HepG2 (cell line): Measurements from ENCODE around the gene FAM3A. TPM values are rescaled to one million over a fixed set of nuclear protein-coding genes. Genes with fewer than 3 reads are reported as not detected.

Experiments used
- EP300 ChIP-seq, 3 experiments: sonication (generic) in 1 of 3; formaldehyde crosslinking in 1 of 3; IDR thresholded peaks; 2 replicates each; pipeline versions ENCODE4 v1.5.1 to v1.6.1; 2011 to 2020; ENCODE audit warnings: low read depth in 2 of 3, low read length in 2 of 3, borderline replicate concordance in 1 of 3, improper control_type of control experiment in 1 of 3, mild to moderate bottlenecking in 1 of 3, missing genetic modification reagents in 1 of 3, moderate library complexity in 1 of 3
- HOXA5 ChIP-seq: sonication (generic); formaldehyde crosslinking; IDR thresholded peaks from 2 replicates; pipeline ENCODE4 v1.4.0; 2020; ENCODE audit warnings: missing genetic modification reagents
- MXI1 ChIP-seq: IDR thresholded peaks from 3 replicates; pipeline ENCODE4 v1.6.1; 2012; ENCODE audit warnings: low read depth, low read length, inconsistent platforms, borderline replicate concordance
- PBX2 ChIP-seq: IDR thresholded peaks from 2 replicates; pipeline ENCODE4 v1.6.1; 2016; ENCODE audit warnings: control low read depth
- SALL1 ChIP-seq: sonication (generic); formaldehyde crosslinking; IDR thresholded peaks from 2 replicates; pipeline ENCODE4 v1.8.0; 2022; ENCODE audit warnings: mild to moderate bottlenecking, missing genetic modification reagents
- TFAP4 ChIP-seq: sonication (generic); IDR thresholded peaks from 2 replicates; pipeline ENCODE4 v1.6.1; 2016; ENCODE audit warnings: low read depth, borderline replicate concordance
- ZFY ChIP-seq: sonication (generic); formaldehyde crosslinking; IDR thresholded peaks from 2 replicates; pipeline ENCODE4 v1.4.0; 2020; ENCODE audit warnings: missing genetic modification reagents
- ZGPAT ChIP-seq: IDR thresholded peaks from 2 replicates; pipeline ENCODE4 v1.6.1; 2016; ENCODE audit warnings: mild to moderate bottlenecking
- ZNF296 ChIP-seq: sonication (generic); formaldehyde crosslinking; conservative IDR thresholded peaks from 2 replicates; pipeline ENCODE4 v1.5.0; 2020; ENCODE audit warnings: mild to moderate bottlenecking, missing genetic modification reagents
- ZNF512 ChIP-seq: sonication (generic); formaldehyde crosslinking; IDR thresholded peaks from 2 replicates; pipeline ENCODE4 v1.4.0; 2020; ENCODE audit warnings: mild to moderate bottlenecking, missing genetic modification reagents
- polyA plus RNA-seq, 8 experiments: library from polyadenylated mRNA; depleted of rRNA in 3 of 8; stranded (reverse) in 7 of 8; unstranded in 1 of 8; fragments of >200 nt; fragmentation: Illumina TruSeq in 4 of 8; extraction: Trizol in 4 of 8; gene quantifications; 2 replicates each; pipeline versions ENCODE4 v1.2.1 to v1.2.3, GENCODE V29; 2011 to 2016; ENCODE audit warnings: low read depth in 4 of 8, missing spikeins in 1 of 8, mixed read lengths in 1 of 8; ENCODE audit not compliant: insufficient read depth in 1 of 8
- total RNA-seq, 5 experiments: library from RNA; depleted of rRNA; stranded (reverse); fragments of >200 nt; fragmentation: Illumina TruSeq; extraction: Trizol; gene quantifications; 2 replicates each; pipeline ENCODE4 v1.2.3, GENCODE V29; 2016; ENCODE audit warnings: low read depth in 1 of 5
- TF ChIP-seq, protein P1 (sequence below): sonication (generic); formaldehyde crosslinking; IDR thresholded peaks from 2 replicates; pipeline ENCODE4 v1.4.0; 2020; ENCODE audit warnings: missing genetic modification reagents
- TF ChIP-seq, protein P2 (sequence below): sonication (generic); formaldehyde crosslinking; IDR thresholded peaks from 2 replicates; pipeline ENCODE4 v1.5.1; 2020; ENCODE audit warnings: mild to moderate bottlenecking, missing genetic modification reagents, moderate library complexity
- TF ChIP-seq, protein P3 (sequence below): sonication (generic); formaldehyde crosslinking; IDR thresholded peaks from 2 replicates; pipeline ENCODE4 v1.8.0; 2022; ENCODE audit warnings: mild to moderate bottlenecking, missing genetic modification reagents, moderate library complexity

FAM3A gene
- total and polyA plus RNA-seq, 2 of the 13 experiments (the other 11 are each of a cell fraction or from before 2014, with no cell fraction given), result 11.2 to 22.7 TPM

DNA sequence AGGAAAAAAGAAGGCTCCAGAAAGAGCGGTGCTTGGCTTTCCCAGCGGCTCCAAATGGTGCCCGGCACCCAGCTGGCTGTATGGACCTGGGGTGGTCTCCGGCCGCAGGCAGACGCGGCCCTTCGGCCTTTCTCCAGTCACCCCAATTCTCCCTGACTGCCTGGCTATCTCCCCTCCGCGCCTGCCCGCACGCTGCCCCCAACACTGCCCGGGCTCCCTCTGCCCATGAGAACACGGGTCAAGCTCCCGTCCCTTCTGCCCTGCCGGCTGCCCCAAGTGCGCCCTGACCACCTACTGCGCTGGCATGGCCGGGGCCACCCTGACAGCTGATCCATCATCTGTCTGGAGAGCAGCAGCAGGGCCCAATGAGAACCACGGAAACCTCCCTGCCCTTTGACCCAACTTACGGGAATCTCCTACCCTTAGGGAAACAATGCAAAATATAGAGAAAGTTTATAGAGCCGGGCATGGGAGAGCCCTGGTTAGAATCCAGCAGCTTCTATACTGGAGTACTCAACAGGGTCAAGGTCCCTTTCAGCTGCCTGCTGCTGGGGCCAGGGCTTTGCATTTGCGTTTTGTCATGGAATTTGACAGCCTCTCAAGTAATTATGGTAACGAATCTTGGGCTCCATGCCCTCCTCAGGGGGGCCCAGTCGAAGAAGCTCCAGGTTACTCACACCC is 1.2 kb upstream of the FAM3A start (continued):
- TF ChIP-seq, protein P1, sequence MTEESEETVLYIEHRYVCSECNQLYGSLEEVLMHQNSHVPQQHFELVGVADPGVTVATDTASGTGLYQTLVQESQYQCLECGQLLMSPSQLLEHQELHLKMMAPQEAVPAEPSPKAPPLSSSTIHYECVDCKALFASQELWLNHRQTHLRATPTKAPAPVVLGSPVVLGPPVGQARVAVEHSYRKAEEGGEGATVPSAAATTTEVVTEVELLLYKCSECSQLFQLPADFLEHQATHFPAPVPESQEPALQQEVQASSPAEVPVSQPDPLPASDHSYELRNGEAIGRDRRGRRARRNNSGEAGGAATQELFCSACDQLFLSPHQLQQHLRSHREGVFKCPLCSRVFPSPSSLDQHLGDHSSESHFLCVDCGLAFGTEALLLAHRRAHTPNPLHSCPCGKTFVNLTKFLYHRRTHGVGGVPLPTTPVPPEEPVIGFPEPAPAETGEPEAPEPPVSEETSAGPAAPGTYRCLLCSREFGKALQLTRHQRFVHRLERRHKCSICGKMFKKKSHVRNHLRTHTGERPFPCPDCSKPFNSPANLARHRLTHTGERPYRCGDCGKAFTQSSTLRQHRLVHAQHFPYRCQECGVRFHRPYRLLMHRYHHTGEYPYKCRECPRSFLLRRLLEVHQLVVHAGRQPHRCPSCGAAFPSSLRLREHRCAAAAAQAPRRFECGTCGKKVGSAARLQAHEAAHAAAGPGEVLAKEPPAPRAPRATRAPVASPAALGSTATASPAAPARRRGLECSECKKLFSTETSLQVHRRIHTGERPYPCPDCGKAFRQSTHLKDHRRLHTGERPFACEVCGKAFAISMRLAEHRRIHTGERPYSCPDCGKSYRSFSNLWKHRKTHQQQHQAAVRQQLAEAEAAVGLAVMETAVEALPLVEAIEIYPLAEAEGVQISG (CRISPR knock-in tag), result peak; percentile 17; the same call in 1 of the 2 replicates
- TF ChIP-seq PBX2 (CRISPR knock-in tag) (peak; percentile 60; the same call in 1 of the 2 replicates), ZGPAT (CRISPR knock-in tag) (peak; percentile 45; the same call in 1 of the 2 replicates), ZFY (peak; percentile 45; the same call in 1 of the 2 replicates), SALL1 (CRISPR knock-in tag) (peak; percentile 65), EP300 (IDR thresholded peaks at IDR 0.05; ENCODE audit: low read depth in 2 of 2, low read length in 2 of 2) (peak in 1 of 2 experiments; percentile 12; a peak in 1 of 4 replicates), EP300 (CRISPR knock-in tag; IDR thresholded peaks at IDR 0.05; ENCODE audit: borderline replicate concordance) (no peak), MXI1 (peak; percentile 46; the same call in 1 of the 3 replicates), TFAP4 (peak; percentile 95), HOXA5 (peak; percentile 59; the same call in 1 of the 2 replicates), ZNF512 (CRISPR knock-in tag) (no peak), ZNF296 (CRISPR knock-in tag) (0 out of 2 replicates have a peak, but pooled peaks have one; percentile 29)
- TF ChIP-seq, protein P2, sequence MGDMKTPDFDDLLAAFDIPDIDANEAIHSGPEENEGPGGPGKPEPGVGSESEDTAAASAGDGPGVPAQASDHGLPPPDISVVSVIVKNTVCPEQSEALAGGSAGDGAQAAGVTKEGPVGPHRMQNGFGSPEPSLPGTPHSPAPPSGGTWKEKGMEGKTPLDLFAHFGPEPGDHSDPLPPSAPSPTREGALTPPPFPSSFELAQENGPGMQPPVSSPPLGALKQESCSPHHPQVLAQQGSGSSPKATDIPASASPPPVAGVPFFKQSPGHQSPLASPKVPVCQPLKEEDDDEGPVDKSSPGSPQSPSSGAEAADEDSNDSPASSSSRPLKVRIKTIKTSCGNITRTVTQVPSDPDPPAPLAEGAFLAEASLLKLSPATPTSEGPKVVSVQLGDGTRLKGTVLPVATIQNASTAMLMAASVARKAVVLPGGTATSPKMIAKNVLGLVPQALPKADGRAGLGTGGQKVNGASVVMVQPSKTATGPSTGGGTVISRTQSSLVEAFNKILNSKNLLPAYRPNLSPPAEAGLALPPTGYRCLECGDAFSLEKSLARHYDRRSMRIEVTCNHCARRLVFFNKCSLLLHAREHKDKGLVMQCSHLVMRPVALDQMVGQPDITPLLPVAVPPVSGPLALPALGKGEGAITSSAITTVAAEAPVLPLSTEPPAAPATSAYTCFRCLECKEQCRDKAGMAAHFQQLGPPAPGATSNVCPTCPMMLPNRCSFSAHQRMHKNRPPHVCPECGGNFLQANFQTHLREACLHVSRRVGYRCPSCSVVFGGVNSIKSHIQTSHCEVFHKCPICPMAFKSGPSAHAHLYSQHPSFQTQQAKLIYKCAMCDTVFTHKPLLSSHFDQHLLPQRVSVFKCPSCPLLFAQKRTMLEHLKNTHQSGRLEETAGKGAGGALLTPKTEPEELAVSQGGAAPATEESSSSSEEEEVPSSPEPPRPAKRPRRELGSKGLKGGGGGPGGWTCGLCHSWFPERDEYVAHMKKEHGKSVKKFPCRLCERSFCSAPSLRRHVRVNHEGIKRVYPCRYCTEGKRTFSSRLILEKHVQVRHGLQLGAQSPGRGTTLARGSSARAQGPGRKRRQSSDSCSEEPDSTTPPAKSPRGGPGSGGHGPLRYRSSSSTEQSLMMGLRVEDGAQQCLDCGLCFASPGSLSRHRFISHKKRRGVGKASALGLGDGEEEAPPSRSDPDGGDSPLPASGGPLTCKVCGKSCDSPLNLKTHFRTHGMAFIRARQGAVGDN (CRISPR knock-in tag), result peak; percentile 70
- TF ChIP-seq, protein P3, sequence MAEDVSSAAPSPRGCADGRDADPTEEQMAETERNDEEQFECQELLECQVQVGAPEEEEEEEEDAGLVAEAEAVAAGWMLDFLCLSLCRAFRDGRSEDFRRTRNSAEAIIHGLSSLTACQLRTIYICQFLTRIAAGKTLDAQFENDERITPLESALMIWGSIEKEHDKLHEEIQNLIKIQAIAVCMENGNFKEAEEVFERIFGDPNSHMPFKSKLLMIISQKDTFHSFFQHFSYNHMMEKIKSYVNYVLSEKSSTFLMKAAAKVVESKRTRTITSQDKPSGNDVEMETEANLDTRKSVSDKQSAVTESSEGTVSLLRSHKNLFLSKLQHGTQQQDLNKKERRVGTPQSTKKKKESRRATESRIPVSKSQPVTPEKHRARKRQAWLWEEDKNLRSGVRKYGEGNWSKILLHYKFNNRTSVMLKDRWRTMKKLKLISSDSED (CRISPR knock-in tag), result no peak
